GM23338 (cell line): ENCODE results near the gene EVI5L.

Source experiments
- CREB1 ChIP-seq: fragments of 250-450 bp; sonication (Bioruptor Pico); IDR thresholded peaks from 2 replicates; pipeline ENCODE4 v1.5.0; 2020; ENCODE audit warnings: low read depth, mild to moderate bottlenecking, moderate library complexity
- CTCF ChIP-seq, 2 experiments: fragments of 200-600 bp in 1 of 2; sonication (generic) in 1 of 2; conservative IDR thresholded peaks; 2 replicates each; pipeline versions ENCODE4 v1.5.1 to v1.6.1; 2016 to 2017; ENCODE audit warnings: antibody characterized with exemption in 2 of 2, low read depth in 2 of 2, mild to moderate bottlenecking in 2 of 2, moderate library complexity in 1 of 2
- EZH2 ChIP-seq: fragments of 200-600 bp; sonication (generic); IDR thresholded peaks from one replicate; pipeline ENCODE4 v1.8.0; 2017; ENCODE audit warnings: antibody characterized with exemption, mild to moderate bottlenecking, low read depth; ENCODE audit not compliant: unreplicated experiment
- EZH2phosphoT487 ChIP-seq: fragments of 200-600 bp; sonication (generic); IDR thresholded peaks from one replicate; pipeline ENCODE4 v1.8.1; 2018; ENCODE audit warnings: antibody characterized with exemption; ENCODE audit not compliant: unreplicated experiment
- JUNB ChIP-seq: IDR thresholded peaks from one replicate; pipeline ENCODE4 v1.6.1; 2016; ENCODE audit warnings: antibody characterized with exemption; ENCODE audit not compliant: unreplicated experiment
- POLR2AphosphoS5 ChIP-seq: IDR thresholded peaks from 2 replicates; pipeline ENCODE4 v1.6.1; 2016; ENCODE audit warnings: antibody characterized with exemption, low read depth
- REST ChIP-seq: IDR thresholded peaks from one replicate; pipeline ENCODE4 v1.6.1; 2018; ENCODE audit warnings: antibody characterized with exemption; ENCODE audit not compliant: unreplicated experiment

DNA sequence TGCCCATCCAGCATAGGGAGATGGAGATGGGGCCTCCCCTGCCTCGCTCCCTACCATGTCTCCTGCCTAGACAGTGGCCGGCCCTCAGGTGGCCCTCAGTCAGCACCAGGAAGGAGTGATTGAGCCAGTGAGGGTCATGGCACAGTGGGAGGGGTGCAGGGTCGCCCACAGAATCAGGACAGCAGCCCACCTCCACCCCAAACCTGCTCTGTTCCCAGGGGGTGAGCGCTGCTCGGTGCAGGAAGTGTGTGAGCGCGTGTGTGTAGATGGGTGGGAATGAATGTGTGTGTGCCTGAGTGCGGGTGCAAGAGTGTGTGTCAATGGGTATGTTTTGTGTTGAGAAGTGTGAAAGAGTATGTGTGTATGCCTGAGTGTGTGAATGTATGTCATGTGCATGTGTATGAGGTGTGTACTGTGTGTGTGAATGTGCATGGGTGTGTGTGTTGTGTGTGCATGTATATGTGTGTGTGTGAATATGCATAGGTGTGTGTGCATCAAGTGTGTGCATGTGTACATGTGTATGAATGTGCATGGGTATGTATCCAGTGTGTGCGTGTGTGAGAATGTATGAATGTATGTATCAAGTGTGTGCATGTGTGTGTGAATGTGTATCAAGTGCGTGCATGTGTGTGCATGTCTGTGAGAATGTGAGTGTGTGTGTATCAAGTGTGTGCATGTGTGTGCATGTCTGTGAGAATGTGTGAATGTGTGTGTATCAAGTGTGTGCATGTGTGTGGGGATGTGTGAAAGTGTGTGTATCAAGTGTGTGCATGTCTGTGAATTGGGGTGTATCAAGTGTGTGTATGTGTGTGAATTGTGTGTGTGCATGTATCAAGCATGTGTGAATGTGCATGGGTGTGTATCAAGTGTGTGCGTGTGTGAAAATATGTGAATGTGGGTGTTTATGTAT lies 12.0 kb downstream of the EVI5L start:
- TF ChIP-seq CTCF (conservative IDR thresholded peaks at IDR 0.05; ENCODE audit: low read depth in 2 of 2) (no peak), POLR2AphosphoS5 (no peak), JUNB (no peak), CREB1 (CRISPR knock-in tag) (no peak), EZH2phosphoT487 (no peak), EZH2 (no peak), REST (no peak)
